NCI-H748 treated with DMSO at 0.1 percent for 48 hours (cell line): ENCODE measurements around the gene SLC6A13.
"Not testable (repeated sequence)": the region's sequence is repeated elsewhere in the genome, so short reads cannot be mapped to it uniquely, and the experiment has no call there.

ENCODE experiments used
- DNase-seq: peaks from one replicate; lab custom pipeline; 2025; lab: John Stamatoyannopoulos, UW

SLC6A13 gene

DNA sequence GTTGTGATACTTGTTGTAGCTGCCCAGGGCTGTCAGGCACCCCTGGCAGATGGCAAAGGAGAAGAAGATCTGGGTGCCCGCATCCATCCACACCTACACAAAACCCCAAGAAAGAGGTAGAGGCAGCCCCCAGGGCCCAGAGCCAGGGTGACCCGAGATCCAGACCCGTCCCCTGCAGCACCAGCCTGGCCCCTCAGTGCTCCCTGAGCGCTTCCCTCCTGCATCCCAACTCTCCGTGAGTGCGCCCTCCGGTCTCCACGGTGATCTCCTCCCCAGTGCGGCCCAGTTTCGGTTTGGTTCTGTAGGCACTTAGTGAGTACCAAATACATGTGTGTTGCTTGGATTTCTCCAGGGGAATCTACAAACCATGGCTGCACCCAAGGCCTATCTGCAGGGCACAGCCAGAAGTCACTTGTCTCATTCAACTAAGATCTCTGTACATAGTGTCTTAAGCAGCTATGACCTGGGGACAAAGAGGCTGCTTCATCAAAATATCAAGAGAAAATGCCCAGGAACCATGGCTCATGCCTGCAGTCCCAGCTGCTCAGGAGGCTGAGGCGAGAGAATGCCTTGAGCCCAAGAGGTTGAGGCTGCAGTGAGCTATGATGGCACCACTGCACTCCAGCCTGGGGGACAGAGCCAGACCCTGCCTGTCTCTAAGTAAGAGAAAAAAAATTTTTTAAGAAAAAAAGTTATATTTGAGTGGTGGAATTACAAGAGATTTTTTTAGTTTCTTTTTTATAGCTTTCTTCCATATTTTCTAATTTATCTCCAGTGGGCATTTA is 64.5 kb downstream of the SLC6A13 start:
- DNase-seq: no peak

DNA sequence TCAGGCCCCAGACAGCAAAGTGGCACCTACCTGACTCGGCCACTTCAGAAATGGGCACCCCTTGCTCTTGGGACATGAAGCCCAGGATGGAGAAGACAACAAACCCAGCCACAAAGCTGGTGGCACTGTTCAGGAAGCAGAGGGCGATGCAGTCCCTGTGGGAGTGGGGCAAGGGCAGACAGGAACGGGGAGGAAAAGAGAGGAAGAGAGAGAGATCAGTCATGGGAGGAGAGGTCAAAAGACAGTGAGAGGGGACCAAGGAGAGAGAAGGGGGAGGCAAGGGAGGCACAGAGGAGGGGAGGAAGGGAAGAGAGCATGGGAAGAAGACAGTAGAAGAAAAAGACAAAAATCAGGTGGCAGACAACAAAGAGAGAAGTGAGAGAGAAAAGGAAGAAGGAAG is 65.3 kb downstream of the SLC6A13 start:
- DNase-seq: no peak

DNA sequence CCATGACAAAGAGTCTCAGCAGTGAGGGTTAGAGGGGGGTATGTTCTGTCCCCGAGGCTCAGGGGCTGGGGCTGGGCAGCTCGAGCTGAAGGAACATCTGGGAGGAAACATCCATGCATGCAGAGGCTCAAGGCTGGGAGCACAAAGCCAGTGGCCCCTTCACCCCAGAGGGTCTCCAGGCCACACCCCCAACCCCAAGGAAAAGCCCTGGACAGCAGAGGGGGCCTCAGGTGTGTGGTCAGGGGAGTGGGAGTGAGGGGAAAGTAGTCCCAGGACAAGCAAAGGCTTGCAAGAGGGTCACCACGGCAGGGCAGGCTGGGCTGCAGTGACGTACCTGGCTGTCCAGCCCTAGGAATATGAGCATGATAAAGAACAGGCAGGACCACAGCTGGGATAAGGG is 66.2 kb downstream of the SLC6A13 start:
- DNase-seq: no peak

DNA sequence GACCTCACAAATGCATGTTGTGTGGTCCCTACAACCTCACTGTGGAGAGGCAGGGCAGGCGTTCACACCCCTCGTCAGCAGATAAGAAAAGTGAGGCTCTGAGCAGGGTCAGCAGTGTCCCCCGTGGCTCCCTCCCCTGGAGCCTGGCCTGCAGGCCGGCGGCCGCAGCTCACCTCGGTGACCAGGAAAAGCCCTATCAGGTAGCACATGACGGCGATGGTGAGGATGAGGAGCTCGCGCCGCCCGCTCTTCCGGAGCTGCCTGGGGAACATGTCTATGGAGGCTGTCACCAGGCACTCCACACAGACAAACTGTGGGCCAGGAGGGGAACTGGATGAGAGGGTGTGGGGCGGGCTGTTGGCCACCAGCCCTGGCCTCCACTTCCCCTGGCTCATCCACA is 66.7 kb downstream of the SLC6A13 start:
- DNase-seq: no peak

DNA sequence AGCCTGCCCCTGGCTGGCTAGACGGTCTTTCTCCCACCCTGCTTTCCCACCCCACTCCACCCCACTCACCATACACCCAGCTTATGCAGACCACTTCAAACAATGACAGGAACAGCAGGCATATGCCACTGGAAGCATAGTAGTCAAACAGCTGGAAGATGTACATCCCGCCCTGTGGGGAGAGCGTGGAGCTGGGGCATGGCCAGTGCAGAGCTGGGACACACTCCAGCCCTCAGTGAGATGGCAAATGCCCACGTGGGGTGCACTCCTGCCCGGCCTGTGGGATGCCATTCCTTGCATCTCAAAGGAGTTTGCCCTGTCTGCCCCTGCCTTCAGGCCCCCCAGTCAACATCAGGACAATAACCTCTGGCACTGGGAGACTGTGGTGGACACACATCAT is 67.5 kb downstream of the SLC6A13 start:
- no peak for DNase-seq

DNA sequence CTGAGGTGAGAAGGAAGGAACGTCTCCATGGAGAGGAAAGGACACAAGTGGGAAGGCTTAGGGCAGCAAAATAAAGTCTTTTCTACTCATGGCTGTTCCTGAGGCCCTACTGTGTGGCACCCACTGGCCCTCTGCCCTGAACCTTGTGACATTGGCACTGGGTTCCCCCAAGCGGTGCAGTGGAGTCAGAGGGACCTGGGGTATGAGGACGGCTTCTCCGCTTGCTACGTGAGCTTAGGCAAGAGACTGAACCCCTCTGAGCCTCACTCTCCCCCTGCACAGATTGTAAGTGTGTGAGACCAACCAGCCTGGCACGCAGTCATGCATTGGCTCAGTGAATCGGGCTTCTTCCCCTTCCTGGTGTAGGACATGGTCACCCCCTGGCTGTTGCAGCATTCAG is 68.4 kb downstream of the SLC6A13 start:
- DNase-seq: no peak

DNA sequence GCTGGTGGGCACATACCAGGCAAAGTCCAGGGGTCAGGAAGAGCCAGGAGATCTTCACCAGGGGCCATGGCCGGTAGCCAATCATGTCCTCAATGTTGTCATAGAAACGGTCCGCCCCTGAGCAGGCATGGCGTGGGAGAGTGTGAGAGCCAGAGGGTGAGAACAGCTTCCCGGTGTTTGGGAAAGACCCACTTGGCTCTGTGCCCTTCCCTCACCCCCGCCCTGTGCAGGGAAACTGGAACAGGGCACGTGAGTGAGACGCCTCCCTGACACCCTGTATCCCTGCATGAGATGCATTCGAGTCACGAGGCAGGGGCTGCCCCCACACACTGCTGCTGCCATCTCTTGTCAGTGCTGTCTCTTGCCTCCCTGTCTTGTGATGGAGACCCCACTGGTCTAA is 69.4 kb downstream of the SLC6A13 start:
- DNase-seq: no peak

DNA sequence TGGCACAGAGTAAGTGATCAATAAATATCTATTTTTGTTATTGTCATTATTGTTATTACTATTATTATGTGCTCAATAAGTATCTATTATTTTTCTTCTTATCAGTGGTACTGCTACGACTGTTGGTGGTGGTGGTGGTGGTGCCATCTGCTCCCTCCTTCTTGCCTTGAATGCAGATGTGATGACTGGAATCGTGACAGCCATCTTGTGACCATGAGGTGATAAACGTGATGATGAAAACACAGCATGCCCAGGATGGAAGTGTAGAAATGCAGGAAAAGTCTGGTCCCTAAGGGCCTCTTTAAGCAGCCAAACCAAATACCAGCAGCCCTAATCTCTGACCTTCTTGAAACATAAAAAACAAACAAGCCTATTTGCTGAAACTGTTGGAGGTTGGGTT is 71.1 kb downstream of the SLC6A13 start:
- no peak for DNase-seq

DNA sequence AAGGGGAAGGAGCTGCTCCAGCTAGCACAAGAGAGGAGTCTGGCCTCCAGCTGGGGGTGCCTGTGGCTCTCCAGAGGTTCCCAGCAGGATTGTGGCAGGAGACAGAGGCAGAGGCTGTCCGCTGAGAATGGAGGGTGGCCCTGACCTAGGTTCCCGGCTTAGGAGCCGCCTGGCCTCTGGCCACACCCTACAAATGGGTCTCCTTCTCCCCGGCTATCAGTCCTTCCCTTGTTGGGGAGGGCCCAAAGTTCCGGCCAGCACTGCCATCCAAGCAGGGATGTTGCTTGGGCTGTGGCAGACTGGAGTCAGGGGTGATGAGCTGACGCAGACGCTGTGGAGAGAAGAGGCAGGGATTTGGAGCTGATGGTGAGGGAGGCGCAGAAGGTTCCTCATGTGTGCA is 71.8 kb downstream of the SLC6A13 start:
- DNase-seq: no peak

DNA sequence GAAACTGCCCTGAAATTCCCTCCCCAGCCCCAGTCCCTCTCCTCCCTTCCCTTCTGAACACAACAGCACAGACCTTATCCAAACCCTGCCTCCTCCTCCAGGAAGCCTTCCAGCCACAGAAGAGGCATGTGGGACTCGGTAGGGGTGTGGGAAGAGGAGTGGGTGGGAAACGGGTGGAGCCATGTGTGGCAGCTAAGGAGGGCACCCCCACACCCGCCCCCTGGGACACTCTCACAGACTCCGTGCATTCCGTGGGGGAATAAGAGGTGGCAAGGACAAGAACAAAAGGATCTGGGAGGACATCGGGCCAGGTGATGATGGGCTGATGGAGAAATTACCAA is 73.0 kb downstream of the SLC6A13 start:
- no peak for DNase-seq

DNA sequence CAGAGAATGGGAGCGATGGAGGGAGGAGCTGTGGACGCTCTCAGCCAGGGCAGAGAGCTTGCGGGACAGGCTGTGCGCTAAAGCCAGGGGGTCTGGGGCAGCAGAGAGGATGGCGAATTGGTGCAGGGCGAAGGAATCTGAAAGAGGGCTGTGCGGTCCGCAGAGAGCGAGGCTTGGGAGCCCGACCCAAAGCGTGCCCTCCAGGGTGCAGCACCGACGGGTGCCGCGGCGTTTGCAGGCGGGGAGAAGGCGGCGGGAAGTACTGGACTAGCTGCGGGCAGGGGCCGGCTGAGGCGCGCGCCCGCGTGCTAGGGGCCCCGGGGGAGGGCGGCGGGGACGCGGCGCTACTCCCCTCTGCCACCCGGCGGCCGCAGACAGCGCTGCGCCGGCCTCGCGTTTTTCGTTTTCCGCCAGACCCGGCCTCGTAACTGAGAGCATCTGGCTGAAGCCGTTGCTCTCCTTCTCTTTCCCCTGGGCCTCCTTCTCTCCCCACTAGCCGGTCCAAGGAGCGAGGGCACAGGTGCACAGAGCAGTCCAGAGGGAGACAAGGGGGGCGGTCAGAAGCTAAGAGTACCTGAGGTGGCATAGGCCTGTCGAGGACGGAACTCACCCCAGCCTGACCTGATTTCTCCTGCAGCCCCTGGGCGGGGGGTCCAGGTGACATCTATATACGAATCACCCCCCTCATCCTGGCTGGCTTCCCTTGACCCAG is 73.6 kb downstream of the SLC6A13 start:
- peak; percentile 38 for DNase-seq

DNA sequence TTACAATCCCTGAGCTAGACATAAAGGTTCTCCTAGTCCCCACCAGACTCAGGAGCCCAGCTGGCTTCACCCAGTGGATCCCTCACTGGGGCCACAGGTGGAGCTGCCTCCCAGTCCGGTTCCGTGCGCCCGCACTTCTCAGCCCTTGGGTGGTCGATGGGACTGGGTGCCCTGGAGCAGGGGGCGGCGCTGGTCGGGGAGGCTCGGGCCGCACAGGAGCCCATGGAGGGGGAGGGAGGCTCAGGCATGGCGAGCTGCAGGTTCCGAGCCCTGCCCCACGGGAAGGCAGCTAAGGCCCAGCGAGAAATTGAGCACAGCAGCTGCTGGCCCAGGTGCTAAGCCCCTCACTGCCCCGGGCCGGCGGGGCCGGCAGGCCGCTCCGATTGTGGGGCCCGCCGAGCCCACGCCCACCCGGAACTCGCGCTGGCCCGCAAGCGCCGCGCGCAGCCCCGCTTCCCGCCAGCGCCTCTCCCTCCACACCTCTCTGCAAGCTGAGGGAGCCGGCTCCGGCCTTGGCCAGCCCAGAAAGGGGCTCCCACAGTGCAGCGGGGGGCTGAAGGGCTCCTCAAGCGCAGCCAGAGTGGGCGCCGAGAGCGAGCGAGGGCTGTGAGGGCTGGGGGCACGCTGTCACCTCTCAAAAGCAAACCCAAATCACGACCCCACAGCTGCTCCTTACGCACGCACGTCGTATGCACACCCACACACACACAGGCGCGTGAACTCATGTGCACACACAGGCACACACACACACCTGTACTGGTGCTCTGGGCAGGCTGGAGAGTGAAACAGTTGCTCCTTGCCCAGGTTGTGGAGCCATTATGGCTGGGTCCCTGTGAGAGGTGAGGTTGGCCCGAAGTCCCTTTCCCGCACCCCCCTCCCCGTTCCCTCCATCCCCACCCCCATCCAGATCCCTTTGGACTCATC is 74.4 kb downstream of the SLC6A13 start:
- not testable (repeated sequence) for DNase-seq

DNA sequence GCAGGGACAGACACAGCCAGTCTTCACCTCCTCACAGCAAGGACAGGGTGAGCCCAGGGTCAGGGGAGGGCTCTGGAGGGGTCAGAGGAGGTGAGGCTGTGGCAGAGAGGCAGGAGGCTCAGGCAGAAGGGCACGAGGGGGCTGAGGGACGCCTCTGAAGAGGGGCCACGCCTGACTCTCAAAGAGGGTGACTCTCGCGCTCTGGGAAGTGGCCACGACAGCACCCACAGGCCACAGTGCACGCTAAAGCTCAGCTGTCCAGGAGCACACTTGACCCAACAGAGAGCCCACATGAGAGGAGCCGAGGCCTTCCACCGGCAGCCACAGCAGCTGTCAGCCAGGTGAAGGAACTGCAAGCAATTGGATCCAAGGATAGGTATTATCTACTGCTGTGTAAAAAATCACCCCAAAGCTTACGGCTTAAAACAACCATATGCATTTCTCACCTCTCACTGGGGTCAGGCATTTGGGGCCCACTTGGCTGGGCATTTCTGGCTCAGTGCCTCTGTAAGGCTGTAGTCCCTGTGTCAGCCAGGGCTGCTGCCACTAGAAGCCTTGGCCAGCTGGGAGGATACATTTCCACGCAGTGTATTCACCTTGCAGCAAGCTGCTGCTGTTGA is 76.5 kb downstream of the SLC6A13 start:
- DNase-seq: no peak

DNA sequence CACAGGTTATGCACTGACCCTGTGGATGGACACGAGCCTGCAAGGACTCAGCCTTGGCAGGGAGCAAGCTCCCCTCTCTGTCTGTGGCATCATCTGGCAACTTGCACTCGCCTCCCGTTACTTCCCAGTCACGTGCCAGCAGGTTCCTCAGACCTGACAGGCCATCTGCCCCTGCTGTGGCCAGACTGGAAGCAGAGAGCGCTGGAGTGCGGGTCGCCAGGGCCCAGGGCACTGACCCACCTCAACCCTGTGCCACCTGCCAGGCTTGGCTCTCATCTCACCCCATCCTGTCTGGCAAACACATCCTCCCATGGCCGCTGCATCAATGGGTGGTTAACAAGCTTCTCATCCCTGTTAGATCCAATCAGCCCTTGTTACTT is 77.1 kb downstream of the SLC6A13 start:
- no peak for DNase-seq

DNA sequence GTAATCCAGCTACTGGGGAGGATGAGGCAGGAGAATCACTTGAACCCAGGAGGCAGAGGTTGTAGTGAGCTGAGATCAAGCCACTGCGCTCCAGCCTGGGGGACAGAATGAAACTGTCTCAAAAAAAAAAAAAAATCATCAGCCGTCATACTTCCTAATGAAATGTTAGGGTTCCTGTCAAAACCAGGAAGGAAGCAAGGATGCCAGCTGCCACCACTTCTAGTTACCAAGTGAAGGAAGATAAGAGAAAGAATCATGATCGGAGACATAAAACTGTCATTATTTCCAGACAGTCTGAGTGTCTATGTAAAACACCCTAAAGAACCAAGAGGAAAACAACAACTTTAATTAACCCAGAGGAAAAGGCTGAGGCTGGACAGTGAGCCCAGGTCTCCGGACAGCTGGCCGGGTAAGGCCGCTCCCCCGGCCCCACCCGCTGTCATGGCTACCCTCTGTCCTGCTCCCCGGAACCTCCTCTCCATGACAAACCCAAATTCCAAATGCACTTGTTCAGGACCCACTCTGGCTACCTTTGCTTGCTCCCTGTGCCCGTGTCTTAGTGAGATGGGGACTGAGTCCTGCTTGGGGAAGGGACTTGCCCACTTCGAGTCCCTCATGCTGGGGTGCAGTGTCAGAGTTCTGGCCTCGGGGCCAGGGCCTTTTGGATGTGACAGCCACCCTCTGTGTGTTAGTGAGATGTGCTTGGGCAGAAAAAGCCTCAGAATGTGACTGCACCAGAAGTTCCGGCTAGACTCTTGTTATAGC is 77.6 kb downstream of the SLC6A13 start:
- DNase-seq: no peak

DNA sequence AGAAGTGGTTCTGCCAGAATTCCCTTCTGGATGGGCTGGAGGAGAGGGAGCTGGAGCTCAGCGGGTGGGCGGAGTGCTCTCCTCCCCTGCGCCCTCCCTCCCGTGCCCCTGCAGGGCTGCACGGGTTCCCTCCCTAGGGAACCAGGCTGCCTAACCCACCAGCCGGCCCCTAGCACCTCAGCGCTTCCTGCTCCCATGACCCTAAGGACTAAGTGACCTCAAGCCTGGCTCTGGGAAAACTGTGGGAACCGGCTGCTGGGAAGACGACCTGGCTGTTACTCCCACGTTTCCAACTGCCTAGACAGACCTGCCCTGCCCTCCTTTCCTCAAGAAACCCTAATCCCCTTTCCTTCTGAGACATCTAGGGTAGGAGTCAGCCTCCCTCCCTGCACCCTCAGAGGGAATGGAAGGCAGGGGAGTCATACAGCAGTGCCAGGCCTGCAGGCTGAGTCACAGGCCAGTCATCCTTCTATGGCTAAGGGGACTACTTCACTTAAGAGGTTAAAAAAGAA is 80.2 kb downstream of the SLC6A13 start:
- DNase-seq: no peak

DNA sequence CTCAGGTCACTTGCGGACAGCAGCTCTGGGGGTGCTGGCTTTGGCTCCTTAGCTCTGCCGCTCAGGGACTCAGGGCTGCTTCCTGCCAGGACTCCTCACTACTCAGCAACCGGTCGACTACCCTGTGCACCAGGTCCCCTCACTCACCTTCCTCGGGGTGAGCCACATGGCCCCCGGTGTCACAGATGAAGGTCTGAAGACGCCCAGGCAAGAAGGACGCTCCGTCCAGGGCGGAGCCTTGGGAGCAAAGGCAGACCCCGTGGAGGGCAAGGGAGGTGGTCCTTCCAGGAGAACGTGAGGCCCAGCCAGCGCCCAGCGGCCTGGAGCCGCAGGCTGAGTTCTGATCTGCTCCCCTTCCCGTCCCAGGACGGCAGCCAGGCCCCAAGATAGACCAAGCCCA is 80.7 kb downstream of the SLC6A13 start:
- no peak for DNase-seq

DNA sequence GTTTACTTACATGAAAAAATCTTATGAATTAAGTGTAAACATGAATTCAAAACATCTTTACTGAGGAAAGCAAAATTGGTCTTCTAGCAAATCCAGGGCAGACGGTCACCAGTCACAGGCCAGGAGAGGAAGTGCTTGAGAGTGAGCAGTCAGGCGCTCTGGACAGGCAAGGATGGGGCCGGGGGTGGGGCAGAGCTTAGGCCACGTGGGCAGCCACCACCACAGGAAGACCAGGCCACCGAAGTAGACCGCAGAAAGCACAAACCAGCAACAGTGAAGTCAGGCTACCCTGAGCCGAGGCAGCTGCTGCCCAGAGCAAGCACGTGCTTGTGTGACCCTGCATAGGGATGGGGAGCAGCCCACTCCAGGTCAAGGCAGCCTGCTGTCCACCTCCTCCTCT is 82.2 kb downstream of the SLC6A13 start:
- DNase-seq: no peak

DNA sequence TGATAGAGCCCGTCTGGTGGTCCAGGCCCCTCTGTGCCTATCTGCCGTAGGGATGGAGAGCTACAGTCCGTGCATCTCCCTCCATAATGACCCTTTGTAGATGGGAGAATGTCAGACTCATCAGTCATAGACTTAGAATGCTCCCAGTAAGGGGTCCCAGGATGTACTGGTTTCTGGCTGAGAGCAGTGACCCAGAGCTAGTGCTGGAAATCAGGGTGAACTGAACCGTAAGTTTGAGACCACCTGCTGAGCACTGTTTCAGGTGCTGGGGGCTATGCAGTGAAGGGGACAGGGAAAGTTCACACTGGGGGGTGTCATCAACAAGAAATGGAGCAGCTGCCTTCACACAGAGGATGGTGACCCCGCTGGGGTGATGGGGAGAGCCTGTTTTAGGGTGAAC is 82.8 kb downstream of the SLC6A13 start:
- no peak for DNase-seq

DNA sequence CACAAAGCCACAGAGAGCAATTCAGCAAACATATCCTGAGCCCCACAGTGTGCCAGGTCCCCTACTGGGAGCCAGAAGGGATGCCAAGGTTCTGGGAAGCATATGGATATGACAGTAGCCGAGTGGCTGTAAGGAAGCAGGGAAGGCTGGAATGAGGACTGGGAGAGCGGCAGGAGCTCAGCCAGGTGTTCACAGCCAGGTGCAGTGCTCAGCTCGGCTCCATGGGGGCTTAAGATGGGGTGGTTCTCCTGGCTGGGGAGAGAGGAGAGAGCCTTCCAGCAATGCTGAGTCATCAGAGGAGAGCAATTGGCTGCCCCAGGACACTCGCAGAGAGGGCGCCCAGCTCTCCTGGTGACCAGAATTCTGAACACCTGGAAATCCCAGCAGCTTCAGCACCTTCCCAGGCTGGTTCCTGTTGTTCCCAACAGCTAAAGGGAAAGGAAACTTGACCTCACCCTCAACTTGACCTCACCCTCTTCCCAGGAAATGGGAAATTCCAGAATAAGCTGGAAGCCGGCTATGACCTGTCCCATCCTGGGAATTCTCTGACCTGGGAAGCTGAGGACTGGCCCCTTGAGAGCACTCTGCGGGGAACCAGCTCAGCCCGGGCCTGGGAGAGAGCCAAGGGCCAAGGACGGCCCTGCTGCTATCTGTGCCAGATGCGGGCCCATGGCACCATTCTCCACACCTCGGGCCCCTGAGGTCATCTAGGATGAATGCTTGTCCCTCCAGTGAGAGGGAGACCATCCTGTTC is 83.3 kb downstream of the SLC6A13 start:
- DNase-seq: no peak

DNA sequence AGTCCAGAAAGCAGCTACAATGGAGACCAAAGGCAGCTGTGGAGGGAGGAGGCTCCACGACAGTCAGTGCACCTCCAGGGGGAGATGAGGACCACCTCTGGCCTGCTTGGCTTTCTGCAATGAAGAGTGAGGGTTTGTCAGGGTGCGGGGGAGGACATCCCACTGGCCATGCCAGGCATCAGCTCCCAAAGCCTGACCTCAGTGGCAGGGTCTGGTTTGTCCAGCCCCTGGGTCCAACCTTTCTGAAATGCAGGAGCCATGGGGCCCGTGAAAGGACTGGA is 83.9 kb downstream of the SLC6A13 start:
- DNase-seq: no peak
